Caco-2 (cell line): ENCODE measurements around the gene F10. TPM values are rescaled to one million over a fixed set of nuclear protein-coding genes. Genes with fewer than 3 reads are reported as not detected.

Source experiments
- Bru-seq: library from RNA; stranded (reverse); fragments of 400-500 nt; gene quantifications from one replicate; lab custom pipeline; 2021; lab: Mats Ljungman, UMichigan
- BruChase-seq, 2 experiments: library from RNA; stranded (reverse); fragments of 400-500 nt; gene quantifications; one replicate each; lab custom pipeline; 2021; lab: Mats Ljungman, UMichigan
- BruUV-seq: library from RNA; stranded (reverse); fragments of 400-500 nt; replicated peaks from 2 replicates; lab custom pipeline; 2021; lab: Mats Ljungman, UMichigan
- CTCF ChIA-PET: fragments of 300-600 bp; sonication (Branson Sonifier 250); formaldehyde crosslinking; loops from one replicate; lab custom pipeline; 2022; ENCODE audit warnings: antibody characterized with exemption; lab: Charles Lee
- POLR2A ChIA-PET: fragments of 300-600 bp; sonication (Branson Sonifier 250); formaldehyde crosslinking; loops from one replicate; lab custom pipeline; 2022; ENCODE audit warnings: antibody characterized with exemption; lab: Charles Lee
- DNase-seq, 2 experiments: peaks; one replicate each; pipeline versions ENCODE4 v3.0.0 to v3.0.0-alpha.2; 2020 to 2022
- H3K27me3 ChIP-seq: replicated peaks from 2 replicates; pipeline ENCODE4 v1.6.0; 2011; ENCODE audit warnings: low read length; ENCODE audit not compliant: control insufficient read depth, insufficient read depth
- H3K36me3 ChIP-seq: 2 replicates; pipeline ENCODE4 v1.5.1; 2011; ENCODE audit warnings: low read length; ENCODE audit not compliant: control insufficient read depth, insufficient read depth
- H3K4me1 ChIP-seq: fragments of 250-450 bp; sonication (Bioruptor Pico); 2 replicates; pipeline ENCODE4 v1.5.1; 2020; ENCODE audit warnings: mild to moderate bottlenecking
- H3K4me3 ChIP-seq: 2 replicates; pipeline ENCODE4 v1.5.1; 2011; ENCODE audit warnings: low read depth, mild to moderate bottlenecking, control low read depth, low read length
- H3K9me3 ChIP-seq: fragments of 250-450 bp; sonication (Bioruptor Pico); 2 replicates; pipeline ENCODE4 v1.5.1; 2020; ENCODE audit warnings: mild to moderate bottlenecking, moderate library complexity
- H3K27ac Mint-ChIP-seq: one replicate; pipeline ENCODE4 v1.8.0; 2022; ENCODE audit warnings: mixed read lengths; ENCODE audit not compliant: unreplicated experiment
- H3K27me3 Mint-ChIP-seq: one replicate; pipeline ENCODE4 v1.8.0; 2022; ENCODE audit warnings: mixed read lengths; ENCODE audit not compliant: insufficient read depth, unreplicated experiment
- H3K36me3 Mint-ChIP-seq: one replicate; pipeline ENCODE4 v1.8.0; 2022; ENCODE audit warnings: mild to moderate bottlenecking, mixed read lengths; ENCODE audit not compliant: insufficient read depth, unreplicated experiment
- H3K4me1 Mint-ChIP-seq: one replicate; pipeline ENCODE4 v1.8.0; 2022; ENCODE audit warnings: low read depth, mixed read lengths; ENCODE audit not compliant: unreplicated experiment
- H3K4me3 Mint-ChIP-seq: one replicate; pipeline ENCODE4 v1.8.0; 2022; ENCODE audit warnings: mild to moderate bottlenecking, moderate library complexity, mixed read lengths; ENCODE audit not compliant: unreplicated experiment
- H3K9me3 Mint-ChIP-seq: one replicate; pipeline ENCODE4 v1.8.0; 2022; ENCODE audit warnings: mixed read lengths; ENCODE audit not compliant: unreplicated experiment
- intact Hi-C: fragments of 100-400 bp; cut with micrococcal nuclease; formaldehyde crosslinking; loops from one replicate; pipeline ENCODE4 v1.10.0; 2022; ENCODE audit not compliant: unreplicated experiment
- long read RNA-seq: library from polyadenylated mRNA; stranded (forward); transcript quantifications from one replicate; pipeline ENCODE4 v2.0.0, GENCODE V29; 2022
- total RNA-seq: library from RNA; stranded (reverse); gene quantifications from 2 replicates; pipeline ENCODE4 v1.2.3, GENCODE V29; 2022
- TF ChIP-seq, protein P1 (sequence below), 2 experiments: fragments of 200-600 bp in 1 of 2; IDR thresholded peaks; 1 replicate in 1 of 2; 2 replicates in 1 of 2; pipeline versions ENCODE4 v1.5.1 to v1.8.0; 2011 to 2022; ENCODE audit warnings: antibody characterized with exemption in 1 of 2, control low read depth in 1 of 2, inconsistent platforms in 1 of 2, low read depth in 1 of 2, low read length in 1 of 2, mild to moderate bottlenecking in 1 of 2, moderate library complexity in 1 of 2; ENCODE audit not compliant: insufficient read depth in 1 of 2, severe bottlenecking in 1 of 2, unreplicated experiment in 1 of 2

F10 gene
- total RNA-seq (26.3 and 34.3 TPM in 2 replicates), Bru-seq, nascent RNA (percentile 56 among the genes with signal in this experiment), BruChase-seq, experiment 1, labeled RNA remaining after a 2-hour chase (percentile 48 among the genes with signal in this experiment), BruChase-seq, experiment 2, labeled RNA remaining after a 6-hour chase (percentile 55 among the genes with signal in this experiment)
- long read RNA-seq, transcript F10-206 (3 exons, 564 nt) = minor isoform, 6 of 80 reads
- long read RNA-seq, transcript F10-201 (8 exons, 1,509 nt) = minor isoform, 6 of 80 reads
- long read RNA-seq, transcript F10-202 (8 exons, 1,517 nt) = major isoform, 50 of 80 reads
- long read RNA-seq, partial matches to known transcripts = 0 of 80 reads
- long read RNA-seq, other reads (novel, unspliced or antisense) = 14 of 80 reads

DNA sequence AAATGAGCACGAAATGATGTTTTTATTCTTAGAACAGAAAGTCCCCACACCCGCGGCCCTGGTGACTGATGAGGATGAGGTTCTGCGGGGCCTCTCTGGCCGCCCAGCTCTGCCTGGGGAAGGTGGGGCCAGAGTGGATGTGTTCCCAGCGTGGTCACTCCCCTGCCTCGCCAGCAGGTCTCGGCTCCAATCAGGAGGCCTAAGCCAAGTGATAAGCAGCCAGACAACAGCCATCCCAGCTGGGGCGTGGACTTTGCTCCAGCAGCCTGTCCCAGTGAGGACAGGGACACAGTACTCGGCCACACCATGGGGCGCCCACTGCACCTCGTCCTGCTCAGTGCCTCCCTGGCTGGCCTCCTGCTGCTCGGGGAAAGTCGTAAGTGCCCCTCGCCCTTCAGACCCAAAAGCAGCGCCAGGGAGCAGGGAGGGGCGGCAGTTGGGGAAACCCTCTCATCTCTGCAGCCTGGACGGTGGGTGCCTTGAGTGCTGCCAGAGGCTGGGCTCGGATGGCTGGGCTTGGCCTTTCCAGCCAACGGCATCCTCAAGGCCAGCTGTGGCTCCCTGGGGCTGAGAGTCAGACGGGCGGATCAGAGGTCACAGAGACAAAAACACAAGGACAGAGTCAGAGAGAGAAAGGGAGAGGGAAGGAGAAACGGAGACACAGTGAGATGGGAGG lies at the start of gene F10:
Gene F10 (plus strand): TSS at position 250 of the 676 bp plus-strand sequence. CDS start 57 bp downstream, at position 307.
- ChIA-PET POLR2A (no interaction called here), CTCF (interaction anchor here (0.7 to 0.9 kb wide), 3 partner anchors 18 to 180 kb away, joined by 3 to 4 read pairs (median 3); no protein-coding TSS in a partner anchor)
- Histone ChIP-seq H3K9me3 (no peaks in the 10 kb centered on the region), H3K27me3 (no peaks in the 10 kb centered on the region), H3K4me1 (peaks cover 21% of the 10 kb centered on the region), H3K4me3 (peak within 1 kb of the TSS; percentile 64), H3K36me3 (no peaks in the 10 kb centered on the region)
- Mint-ChIP-seq H3K4me3 (peak within 1 kb of the TSS; percentile 70), H3K27me3 (no peaks in the 10 kb centered on the region), H3K36me3 (peaks cover 10% of the 10 kb centered on the region), H3K27ac (peak within 1 kb of the TSS; percentile 74), H3K9me3 (no peaks in the 10 kb centered on the region), H3K4me1 (peaks cover 9% of the 10 kb centered on the region)
- BruUV-seq = no TSS peak
- TF ChIP-seq, protein P1, sequence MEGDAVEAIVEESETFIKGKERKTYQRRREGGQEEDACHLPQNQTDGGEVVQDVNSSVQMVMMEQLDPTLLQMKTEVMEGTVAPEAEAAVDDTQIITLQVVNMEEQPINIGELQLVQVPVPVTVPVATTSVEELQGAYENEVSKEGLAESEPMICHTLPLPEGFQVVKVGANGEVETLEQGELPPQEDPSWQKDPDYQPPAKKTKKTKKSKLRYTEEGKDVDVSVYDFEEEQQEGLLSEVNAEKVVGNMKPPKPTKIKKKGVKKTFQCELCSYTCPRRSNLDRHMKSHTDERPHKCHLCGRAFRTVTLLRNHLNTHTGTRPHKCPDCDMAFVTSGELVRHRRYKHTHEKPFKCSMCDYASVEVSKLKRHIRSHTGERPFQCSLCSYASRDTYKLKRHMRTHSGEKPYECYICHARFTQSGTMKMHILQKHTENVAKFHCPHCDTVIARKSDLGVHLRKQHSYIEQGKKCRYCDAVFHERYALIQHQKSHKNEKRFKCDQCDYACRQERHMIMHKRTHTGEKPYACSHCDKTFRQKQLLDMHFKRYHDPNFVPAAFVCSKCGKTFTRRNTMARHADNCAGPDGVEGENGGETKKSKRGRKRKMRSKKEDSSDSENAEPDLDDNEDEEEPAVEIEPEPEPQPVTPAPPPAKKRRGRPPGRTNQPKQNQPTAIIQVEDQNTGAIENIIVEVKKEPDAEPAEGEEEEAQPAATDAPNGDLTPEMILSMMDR (IDR thresholded peaks at IDR 0.05; ENCODE audit: insufficient read depth in 1 of 2, low read depth in 1 of 2, low read length in 1 of 2, severe bottlenecking in 1 of 2, unreplicated experiment in 1 of 2) = peak in 1 of 2 experiments; percentile 1
- intact Hi-C loops = loop anchor here (1.0 to 2.0 kb wide), 3 partner anchors 17 to 87 kb away; partner anchors contain the start of gene F7
- DNase-seq = peak; percentile 94 to 95

DNA sequence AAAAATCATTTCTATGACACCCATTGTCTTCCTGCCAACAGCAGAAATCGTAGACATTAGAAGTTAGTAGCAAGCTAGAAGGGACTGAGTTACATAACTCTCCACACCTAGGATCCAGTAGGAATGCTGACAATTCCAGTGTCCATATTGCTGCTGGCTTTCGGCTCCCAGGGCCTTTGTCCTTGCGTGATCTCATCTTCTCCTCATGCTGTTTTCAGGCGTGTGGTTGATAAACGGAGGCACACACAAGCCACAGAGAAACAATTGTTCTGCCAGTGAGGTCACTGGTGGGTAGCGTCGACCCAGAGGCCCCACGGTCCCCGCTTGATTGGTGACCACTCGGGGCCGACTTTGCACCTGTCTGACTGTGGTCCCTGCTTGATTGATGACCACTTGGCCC lies 48.7 kb upstream of the F10 start:
- POLR2A ChIA-PET = interaction anchor here (0.7 kb wide), 1 partner anchor 110 kb away, joined by 3 read pairs; no protein-coding TSS in a partner anchor
- CTCF ChIA-PET = no interaction called here
- Histone ChIP-seq H3K4me1 (no peaks in the 10 kb centered on the region), H3K27me3 (no peaks in the 10 kb centered on the region), H3K4me3 (no peak overlapping the region), H3K36me3 (no peaks in the 10 kb centered on the region; the same call in 1 of the 2 replicates), H3K9me3 (no peaks in the 10 kb centered on the region)
- intact Hi-C loops = no loop called here
- BruUV-seq = no TSS peak
- H3K27me3 Mint-ChIP-seq = no peaks in the 10 kb centered on the region
- TF ChIP-seq, protein P1 (IDR thresholded peaks at IDR 0.05; ENCODE audit: insufficient read depth in 1 of 2, low read depth in 1 of 2, low read length in 1 of 2, severe bottlenecking in 1 of 2, unreplicated experiment in 1 of 2) = no peak
- no peak overlapping the region for H3K4me3 Mint-ChIP-seq
- no peaks in the 10 kb centered on the region for H3K36me3 Mint-ChIP-seq
- H3K27ac Mint-ChIP-seq = no peak overlapping the region
- H3K9me3 Mint-ChIP-seq = no peaks in the 10 kb centered on the region
- H3K4me1 Mint-ChIP-seq = no peaks in the 10 kb centered on the region
- no peak for DNase-seq

DNA sequence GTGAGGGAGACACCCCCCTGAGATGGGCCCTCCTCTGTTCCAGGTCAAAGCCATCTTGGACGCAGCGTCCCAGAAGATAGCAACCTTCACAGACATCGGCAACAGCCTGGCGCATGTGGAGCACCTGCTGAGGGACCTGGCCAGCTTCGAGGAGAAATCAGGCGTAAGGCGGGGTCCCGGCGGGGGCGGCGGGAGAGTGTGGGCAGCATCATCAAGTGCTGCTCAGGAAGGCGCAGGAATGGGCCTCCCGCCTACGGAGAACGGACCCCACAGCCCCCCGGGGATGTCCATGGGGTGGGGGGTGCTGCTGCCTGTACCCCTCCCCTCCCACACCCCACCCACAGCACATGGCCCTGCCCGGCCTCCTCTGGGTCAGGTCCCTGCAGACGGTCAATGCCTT lies 48.2 kb upstream of the F10 start:
- no peaks in the 10 kb centered on the region for H3K27me3 Mint-ChIP-seq
- ChIA-PET POLR2A (interaction anchor here (0.7 kb wide), 1 partner anchor 109 kb away, joined by 3 read pairs; no protein-coding TSS in a partner anchor), CTCF (no interaction called here)
- no peaks in the 10 kb centered on the region for H3K36me3 Mint-ChIP-seq
- no peak overlapping the region for H3K27ac Mint-ChIP-seq
- DNase-seq = no peak
- no peaks in the 10 kb centered on the region for H3K27me3 ChIP-seq
- TF ChIP-seq, protein P1 (IDR thresholded peaks at IDR 0.05; ENCODE audit: insufficient read depth in 1 of 2, low read depth in 1 of 2, low read length in 1 of 2, severe bottlenecking in 1 of 2, unreplicated experiment in 1 of 2) = no peak
- H3K9me3 Mint-ChIP-seq = no peaks in the 10 kb centered on the region
- H3K9me3 ChIP-seq = no peaks in the 10 kb centered on the region
- H3K4me3 Mint-ChIP-seq = no peak overlapping the region
- BruUV-seq = no TSS peak
- intact Hi-C loops = no loop called here
- no peaks in the 10 kb centered on the region; the same call in 1 of the 2 replicates for H3K36me3 ChIP-seq
- H3K4me1 ChIP-seq = no peaks in the 10 kb centered on the region
- no peak overlapping the region for H3K4me3 ChIP-seq
- no peaks in the 10 kb centered on the region for H3K4me1 Mint-ChIP-seq
